HG03103 (cell line): Measurements from ENCODE around the gene ABL2.
"Not testable (repeated sequence)": the region's sequence is repeated elsewhere in the genome, so short reads cannot be mapped to it uniquely, and the experiment has no call there.

ENCODE experiments used
- ATAC-seq: cut with Tn5 transposase; IDR thresholded peaks from one replicate; pipeline ENCODE4 v1.9.1; 2021; ENCODE audit warnings: low read depth; ENCODE audit not compliant: unreplicated experiment

The ABL2 gene

DNA sequence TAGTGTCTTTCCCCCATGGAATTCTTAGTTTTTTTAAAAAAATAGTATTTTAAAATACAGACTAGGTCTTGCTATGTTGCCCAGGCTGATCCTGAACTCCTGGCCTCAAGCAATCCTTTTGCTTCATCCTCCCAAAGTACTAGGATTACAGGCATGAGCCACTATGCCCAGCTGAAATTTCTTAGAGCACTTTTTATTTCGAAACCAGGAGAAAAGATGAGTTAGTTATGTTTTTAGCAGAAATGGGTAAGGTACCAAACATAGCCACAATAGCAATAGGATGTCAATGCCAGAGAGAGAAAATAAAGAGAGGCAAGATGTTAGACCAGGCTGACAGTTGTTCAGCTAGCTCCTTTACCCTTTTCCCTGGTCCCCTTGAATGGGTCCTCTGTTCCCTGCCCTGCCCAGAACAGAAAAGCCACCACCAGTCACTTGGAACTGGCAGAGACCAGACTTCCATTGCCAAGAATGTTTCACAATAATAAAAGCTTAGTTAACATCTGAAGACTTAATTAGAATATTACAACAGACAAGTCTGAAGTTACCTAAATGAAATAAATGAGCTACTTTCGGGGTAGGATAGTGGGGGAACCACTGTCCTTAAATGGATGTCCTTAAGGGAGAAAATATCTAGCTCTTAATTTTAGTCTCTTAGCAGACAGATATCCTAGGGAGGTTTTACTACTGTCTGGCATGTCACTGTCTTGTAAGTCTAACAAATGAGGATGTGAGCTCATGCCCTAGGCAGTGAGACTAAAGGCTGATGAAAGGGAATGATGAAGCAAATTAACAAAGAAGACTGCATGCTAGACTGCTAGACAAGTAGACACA lies 54.3 kb downstream of the ABL2 start:
- no peak for ATAC-seq

DNA sequence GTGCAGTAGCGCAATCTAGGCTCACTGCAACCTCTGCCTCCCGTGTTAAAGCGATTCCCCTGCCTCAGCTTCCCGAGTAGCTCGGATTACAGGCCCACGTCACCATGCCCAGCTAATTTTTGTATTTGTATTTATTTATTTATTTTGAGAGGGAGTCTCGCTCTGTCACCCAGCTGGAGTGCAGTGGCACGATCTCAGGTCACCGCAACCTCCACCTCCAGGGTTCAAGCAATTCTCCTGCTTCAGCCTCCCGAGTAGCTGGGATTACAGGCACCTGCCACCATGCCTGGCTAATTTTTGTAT lies 59.1 kb downstream of the ABL2 start:
- ATAC-seq, result not testable (repeated sequence)

DNA sequence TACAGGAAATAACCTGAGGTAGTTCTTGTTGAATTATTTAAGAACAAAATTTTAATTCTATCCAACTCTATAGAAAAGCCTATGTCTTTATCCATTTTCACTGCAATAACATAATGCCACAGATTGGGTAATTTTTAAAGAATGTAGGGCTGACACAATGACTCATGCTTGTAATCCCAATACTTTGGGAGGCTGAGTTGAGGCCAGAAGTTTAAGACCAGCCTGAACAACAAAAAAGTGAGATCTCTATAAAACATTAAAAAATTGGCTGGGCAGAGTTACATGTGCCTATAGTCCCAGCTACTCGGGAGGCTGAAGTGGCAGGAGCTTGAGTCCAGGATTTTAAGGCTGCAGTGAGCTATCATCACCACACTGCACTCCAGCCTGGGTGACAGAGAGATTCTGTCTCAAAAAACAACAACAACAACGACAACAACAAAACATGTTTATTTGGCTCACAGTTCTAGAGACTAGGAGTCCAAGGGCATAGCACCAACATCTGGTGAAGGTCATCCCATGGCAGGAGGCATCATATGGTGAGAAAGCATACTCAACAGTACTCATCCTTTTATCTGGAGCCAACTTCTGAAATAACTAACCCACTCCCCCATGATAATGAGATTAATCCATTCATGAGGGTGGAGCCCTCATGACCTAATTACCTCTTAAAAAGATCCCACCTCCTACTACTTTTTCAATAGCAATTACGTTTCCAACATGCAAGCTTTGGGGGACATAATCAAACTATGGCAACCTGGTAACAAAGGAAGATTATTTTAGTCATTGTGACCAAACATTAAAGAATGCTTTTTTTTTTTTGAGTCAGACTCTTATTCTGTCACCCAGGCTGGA lies 59.6 kb downstream of the ABL2 start:
- no peak for ATAC-seq

DNA sequence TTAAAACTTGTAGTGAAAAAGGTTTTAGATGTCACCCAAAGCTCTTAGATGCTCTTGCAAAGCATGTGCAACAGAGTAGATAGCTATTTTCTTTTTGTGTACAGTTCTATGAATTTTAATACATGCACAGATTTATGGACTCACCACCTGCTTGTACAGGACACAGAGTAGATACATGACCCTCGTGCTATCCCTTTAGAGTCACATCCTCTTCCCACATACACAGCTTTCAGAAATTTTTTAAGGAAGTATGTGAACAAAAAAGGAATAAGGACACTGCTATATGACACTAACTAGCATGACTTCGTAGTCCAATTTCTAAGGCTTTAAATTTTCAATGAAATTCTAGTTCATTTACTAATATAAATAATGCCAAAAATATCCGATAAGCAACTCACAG lies 60.9 kb downstream of the ABL2 start:
- no peak for ATAC-seq

DNA sequence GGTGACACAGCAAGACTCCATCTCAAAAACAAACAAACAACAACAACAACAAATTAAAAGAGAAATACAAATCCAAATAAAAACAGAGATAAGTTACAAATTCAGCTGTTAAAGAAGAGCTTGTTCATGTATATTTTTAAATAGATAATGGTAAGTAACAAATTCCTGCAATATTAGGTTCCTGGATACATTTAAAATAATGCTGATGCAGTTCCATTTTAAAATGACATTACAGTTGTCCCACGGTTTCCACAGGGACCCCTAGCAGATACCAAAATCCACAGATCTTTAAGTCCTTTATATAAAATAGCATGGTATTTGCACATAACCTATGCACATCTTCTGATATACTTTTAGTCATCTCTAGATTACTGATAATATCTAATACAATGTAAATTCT lies 61.5 kb downstream of the ABL2 start:
- ATAC-seq, result no peak

DNA sequence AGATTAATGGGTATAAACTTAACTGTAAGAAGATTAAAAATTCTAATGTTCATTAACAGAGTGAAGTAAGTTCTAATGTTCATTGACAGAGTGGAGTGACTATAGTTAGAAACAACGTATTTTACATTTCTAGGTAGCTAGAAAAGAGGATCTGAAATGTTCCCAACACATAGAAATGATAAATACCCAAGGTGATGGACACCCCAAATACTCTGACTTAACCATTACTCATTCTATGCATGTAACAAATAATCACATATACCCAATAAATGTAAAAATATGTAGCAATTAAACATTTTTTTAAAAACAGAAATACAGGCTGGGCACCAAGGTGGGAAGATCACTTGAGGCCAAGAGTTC lies 62.1 kb downstream of the ABL2 start:
- ATAC-seq, result no peak

DNA sequence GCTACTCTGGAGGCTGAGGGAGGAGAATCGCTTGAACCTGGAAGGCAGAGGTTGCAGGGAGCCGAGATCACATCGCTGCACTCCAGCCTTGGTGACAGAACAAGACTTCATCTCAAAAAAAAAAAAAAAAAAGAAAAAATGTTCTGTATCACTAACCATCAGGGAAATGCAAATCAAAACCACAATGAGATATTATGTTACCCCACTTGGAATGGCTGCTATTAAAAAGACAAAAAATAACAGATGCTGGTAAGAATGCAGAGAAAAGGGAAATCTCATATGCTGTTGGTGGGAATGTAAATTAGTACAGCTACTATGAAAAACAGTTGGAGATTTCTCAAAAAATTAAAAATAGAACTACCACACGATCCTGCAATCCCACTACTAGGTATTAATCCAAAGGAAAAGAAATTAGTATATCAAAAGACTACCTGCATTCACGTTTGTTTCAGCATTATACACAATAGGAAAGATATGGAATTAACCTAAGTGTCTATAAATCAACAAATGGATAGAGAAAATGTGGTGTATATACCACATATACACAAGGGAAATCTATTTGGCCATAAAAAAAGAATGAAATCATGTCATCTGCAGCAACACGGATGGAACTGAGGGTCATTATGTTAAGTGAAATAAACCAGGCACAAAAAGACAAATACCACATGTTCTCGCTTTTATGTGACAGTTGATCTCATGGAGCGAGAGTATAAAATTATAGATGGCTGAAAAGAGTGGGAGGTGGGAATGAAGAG lies 62.6 kb downstream of the ABL2 start:
- no peak for ATAC-seq

DNA sequence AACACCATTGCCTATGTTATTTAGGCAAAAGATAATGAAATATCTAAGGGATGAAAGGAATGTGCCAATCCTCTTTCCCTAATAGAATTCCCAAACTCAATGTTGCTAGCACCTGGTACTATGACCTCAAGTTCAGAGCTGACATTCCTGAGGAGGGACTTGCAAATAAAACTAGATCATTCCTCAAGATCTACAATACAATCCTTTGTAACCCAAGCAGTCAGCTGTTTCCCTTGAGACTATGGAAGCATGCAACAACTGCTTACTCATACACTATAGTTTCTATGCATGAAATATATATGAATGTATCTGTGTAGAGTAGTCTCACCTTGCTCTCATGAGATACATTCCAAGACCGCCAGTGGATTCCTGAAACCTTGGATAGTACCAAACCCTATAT lies 65.0 kb downstream of the ABL2 start:
- no peak for ATAC-seq

DNA sequence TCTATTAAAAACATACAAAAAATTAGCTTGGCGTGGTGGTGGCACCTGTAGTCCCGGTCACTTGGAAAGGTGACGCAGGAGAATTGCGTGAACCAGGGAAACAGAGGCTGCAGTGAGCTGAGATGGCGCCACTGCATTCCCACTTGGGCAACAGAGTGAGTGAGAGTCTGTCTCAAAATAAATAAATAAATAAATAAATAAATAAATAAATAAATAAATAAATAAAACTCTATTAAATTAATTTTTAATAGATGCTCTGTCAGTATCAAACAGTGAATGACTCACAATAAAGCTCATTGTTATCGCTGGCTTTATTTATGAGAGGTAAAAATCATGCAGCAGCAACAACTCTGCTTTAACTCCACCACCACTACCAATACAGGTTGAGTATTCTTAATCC lies 72.8 kb downstream of the ABL2 start:
- ATAC-seq, result no peak

DNA sequence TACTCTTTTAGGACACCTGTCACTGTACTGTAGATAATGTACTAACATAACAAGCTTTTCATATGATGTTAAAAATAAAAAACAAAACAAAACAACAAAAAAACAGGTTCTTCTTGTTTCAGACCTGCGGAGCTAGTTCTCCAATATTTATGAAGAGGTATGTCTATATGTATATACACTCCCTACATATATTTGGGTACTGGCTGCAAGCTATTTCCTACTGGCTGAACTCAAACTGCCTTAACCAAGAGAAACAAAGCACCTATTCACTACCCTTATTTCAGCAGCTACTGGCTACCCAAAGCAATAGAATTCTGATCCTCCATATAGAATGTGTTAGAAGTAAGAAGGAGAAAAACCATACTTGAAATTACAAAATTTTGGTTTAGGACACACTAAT lies 73.5 kb downstream of the ABL2 start:
- ATAC-seq, result no peak

DNA sequence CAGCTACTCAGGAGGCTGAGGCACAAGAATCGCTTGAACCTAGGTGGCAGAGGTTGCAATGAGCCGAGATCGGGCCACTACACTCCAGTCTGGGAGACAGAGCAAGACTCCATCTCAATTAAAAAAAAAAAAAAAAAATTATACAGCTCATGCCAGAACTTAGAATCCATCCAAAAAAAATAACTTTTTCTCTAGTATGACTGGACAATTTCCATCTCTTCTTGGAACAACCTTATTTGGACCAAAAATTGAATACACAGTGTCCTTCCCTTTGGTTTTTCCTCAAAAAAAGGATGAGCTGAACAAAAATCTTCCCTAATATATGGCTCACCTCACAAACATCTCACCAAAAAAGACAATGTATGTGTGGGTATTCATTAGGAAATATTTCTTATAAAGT lies 73.9 kb downstream of the ABL2 start:
- no peak for ATAC-seq

DNA sequence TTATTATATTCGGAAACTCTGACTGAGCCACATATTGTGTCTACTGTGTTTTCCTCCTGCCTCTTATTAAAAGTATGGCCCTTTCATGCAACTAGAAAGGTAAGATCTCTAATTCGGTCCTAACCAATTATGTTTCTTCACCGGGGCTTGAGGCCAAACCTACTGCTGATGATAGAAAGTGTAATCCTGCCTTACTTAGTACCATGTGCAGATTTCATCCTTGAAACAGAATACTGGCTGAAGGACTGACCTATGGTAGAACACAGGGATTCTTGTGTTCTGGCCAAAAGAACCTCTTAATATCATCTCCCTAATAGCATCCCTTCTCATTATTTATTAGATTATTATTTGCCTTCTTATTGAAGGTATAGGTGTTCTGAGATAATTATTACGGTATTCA lies 75.0 kb downstream of the ABL2 start:
- no peak for ATAC-seq

DNA sequence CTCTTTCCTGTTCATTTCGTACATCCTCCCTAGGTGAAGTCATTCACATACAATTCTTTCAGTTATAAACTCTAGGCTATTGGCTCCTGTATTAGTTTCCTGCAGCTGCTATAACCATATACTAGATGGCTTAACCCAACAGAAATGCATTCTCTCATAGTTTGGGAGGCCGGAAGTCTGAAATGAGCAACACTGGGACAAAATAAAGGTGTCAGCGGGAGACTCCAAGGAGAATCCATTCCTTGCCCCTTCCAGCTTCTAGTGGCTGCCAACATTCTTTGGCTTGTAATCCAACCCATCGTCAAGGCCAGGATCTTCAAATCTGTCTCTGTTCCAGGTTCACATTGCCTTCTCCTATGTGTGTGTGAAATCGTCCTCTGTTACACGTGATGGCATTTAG lies 76.3 kb downstream of the ABL2 start:
- no peak for ATAC-seq

DNA sequence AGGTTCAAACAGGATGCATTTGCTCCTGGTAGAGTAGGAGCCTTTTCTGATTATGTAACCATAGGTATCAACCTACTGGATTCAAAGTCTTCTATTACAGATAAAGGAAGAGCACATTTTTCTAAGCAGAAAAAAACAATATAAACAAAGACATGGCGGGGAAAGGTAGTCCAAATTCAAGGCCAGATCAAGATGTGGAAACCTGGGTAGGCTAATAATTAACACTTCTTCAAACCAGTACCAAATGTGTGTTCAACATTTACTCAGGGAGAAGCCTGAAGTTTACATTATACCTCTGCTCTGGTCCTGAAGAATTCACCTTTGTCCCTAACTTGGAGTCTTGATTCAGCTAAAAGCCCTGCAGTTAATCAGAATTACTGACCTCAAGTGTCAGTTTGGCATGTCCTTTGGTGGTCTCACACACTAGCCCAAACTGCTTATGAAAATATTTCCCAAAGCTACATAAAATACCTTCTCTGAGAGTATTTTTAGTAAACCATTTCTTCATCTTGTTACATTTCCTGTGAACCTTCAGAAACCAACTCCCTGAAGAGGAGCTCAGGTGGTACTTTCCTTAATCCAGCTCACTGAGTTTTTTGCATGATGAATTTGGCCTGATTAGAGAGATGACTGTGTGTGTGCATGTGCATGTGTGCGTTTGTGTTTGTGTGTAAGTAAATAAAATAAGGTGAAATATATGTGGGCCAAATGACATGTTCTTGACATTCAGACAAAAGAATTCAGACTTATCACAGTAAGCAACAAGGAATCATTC lies 77.4 kb downstream of the ABL2 start:
- no peak for ATAC-seq

DNA sequence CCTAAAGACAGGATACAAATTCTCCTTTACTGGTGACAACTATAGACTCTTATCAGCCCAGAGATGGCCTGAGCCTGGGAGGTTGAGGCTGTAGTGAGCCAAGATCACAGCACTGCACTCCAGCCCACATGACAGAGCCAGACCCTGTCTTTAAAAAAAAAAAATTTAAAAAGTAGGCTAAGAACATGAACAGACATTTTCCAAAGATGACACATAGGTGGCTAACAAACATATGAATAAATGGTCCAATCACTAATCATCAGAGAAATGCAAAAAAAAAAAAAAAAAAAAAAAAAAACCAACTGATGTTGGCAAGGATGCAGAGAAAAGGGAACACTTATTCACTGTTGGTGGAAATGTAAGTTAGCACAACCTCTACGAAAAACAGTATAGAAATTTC lies 82.6 kb downstream of the ABL2 start:
- no peak for ATAC-seq

DNA sequence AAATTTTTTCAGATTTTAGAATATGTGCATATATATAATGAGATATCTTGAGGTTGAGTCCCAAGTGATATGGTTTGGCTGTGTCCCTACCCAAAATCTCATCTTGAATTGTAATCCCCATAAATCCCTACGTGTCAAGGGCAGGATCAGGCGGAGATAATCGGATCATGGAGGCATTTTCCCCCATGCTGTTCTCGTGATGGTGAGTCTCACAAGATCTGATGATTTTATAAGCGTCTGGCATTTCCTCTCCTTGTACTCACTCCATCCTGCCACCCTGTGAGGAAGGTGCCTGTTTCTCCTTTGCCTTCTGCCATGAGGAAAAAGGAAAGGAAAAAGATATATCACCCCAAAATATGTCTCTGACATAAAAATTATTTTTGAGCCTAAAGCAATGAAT lies 83.0 kb downstream of the ABL2 start:
- ATAC-seq, result no peak

DNA sequence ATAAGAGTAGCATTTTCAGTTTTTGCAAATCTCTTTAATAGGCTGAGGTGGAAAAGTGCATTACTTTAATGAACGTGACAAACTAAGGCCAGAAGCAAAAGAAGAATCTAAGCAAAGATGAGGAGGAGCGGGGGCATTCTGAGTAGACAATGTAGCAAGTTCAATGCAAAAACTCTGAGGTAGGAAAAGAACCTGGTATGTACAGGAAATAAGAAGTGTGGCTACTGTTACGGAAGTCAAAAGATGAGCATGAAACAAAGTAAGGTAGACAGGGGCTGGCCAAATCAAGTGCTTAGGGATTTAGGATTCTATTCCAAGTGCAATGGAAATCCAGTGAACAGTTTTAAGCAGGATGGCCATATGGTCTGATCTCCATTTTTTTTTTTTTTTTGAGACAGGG lies 84.0 kb downstream of the ABL2 start:
- no peak for ATAC-seq

DNA sequence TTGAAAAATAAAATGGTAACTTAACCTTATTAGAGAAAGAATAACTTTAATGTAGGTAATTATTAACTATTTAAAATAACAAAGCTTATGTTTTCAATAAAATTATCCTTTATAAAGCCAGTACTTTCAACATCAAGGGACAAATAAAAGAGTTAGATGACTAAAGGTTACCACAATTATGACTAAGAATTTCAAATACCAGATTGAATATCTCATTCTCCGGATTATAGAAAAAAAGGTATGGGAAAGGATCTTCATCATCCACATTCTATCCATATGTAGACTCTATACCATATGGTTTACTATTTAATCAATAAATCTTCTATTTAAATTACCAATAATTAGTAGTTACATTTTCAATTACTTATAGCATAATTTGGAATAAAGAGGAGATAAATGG lies 84.9 kb downstream of the ABL2 start:
- no peak for ATAC-seq

DNA sequence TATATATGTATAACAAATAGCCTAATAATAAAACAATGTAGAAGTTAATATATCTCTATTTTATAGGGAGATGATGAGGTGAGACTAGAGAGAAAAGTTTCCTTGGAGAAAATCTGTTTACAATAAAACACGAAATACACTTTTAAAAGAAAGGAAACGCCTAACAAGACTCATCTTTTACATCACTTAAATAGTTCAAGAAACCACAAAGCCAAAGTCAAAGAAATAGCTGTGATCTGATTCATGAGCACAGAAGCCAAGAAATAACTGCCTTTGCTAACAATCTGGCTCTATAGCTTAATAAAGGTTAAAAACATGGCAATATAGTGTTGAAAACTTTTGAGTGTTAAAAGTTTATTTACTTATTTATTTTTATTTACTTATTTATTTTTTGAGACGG lies 86.2 kb downstream of the ABL2 start:
- ATAC-seq, result no peak

DNA sequence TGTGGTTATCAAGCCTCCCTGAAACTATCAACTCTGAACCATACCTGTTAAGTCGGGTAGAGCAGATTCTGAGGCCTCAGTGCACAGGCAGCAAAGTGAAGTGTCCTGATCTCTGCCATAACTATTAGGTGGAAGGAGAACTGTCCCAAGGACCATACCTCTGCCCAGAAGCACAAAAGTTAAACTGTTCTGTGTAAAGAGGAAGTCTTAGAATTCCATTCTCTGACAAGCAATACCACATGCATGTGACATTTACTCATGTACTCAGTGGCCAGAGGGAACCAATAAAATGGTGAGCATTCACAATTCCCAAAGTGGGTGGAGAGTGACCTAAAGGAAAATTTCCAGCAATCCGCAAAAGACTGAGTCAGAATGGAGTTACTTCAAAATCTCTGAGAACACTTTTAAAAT lies 86.6 kb downstream of the ABL2 start:
- ATAC-seq, result no peak
